K562 (cell line): Measurements from ENCODE around the gene SLC18A3.

Experiments used
- BCL6 ChIP-seq: fragments of 250-450 bp; sonication (Bioruptor Pico); IDR thresholded peaks from 2 replicates; pipeline ENCODE4 v1.4.0; 2020
- BRD4 ChIP-seq: fragments of 200-600 bp; sonication (generic); IDR thresholded peaks from 2 replicates; pipeline ENCODE4 v1.6.1; 2017; ENCODE audit warnings: inconsistent platforms
- CBX5 ChIP-seq: IDR thresholded peaks from 2 replicates; pipeline ENCODE4 v1.6.1; 2014; ENCODE audit warnings: low read depth, borderline replicate concordance
- GABPB1 ChIP-seq: sonication (generic); formaldehyde crosslinking; IDR thresholded peaks from 2 replicates; pipeline ENCODE4 v1.8.0; 2022; ENCODE audit warnings: mild to moderate bottlenecking, missing genetic modification reagents
- MTA2 ChIP-seq: fragments of 450-650 bp; IDR thresholded peaks from 2 replicates; pipeline ENCODE4 v1.6.1; 2016; ENCODE audit warnings: low read depth
- POLR2A ChIP-seq: fragments of 450-650 bp; conservative IDR thresholded peaks from 2 replicates; pipeline ENCODE4 v1.6.1; 2016
- TAF1 ChIP-seq: IDR thresholded peaks from 2 replicates; pipeline ENCODE4 v1.6.1; 2011; ENCODE audit warnings: mild to moderate bottlenecking, low read length, moderate library complexity; ENCODE audit not compliant: insufficient read depth, control insufficient read depth, severe bottlenecking; ENCODE audit errors: extremely low read depth
- ZNF165 ChIP-seq: fragments of 250-450 bp; sonication (Bioruptor Pico); IDR thresholded peaks from 2 replicates; pipeline ENCODE4 v1.4.0; 2020; ENCODE audit warnings: borderline replicate concordance
- ZNF644 ChIP-seq: fragments of 200-800 bp; sonication (Bioruptor generic); IDR thresholded peaks from 2 replicates; pipeline ENCODE4 v1.6.1; 2016; ENCODE audit warnings: low read depth, missing genetic modification characterization, missing compliant biosample characterization
- TF ChIP-seq, protein P1 (sequence below): fragments of 200-600 bp; sonication (generic); IDR thresholded peaks from one replicate; pipeline ENCODE4 v1.6.1; 2012; ENCODE audit warnings: mild to moderate bottlenecking, low read depth, low read length, inconsistent platforms
- TF ChIP-seq, protein P2 (sequence below): sonication (generic); formaldehyde crosslinking; IDR thresholded peaks from 2 replicates; pipeline ENCODE4 v1.8.0; 2022; ENCODE audit warnings: mild to moderate bottlenecking, missing genetic modification reagents, borderline replicate concordance

DNA sequence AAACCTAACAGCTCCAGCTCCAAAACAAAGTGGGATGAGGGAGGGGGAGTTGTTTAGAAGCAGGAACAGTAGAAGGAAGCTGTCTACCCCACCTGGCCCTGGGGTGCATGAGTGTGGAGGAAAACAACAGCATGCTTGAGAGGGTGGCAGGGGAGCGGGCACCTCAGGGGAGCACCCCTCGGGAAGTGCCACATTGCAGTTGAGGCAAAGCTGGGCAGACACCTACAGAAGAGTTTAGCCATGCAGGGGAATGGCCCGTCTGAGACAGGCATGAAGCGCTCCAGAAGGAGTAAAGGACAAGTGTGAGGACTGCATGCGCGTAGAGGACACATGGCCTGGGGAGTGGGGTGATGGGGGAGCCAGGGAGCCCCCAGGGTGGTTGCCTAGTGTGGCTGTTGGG is 21.9 kb downstream of the SLC18A3 start:
- TF ChIP-seq, protein P1, sequence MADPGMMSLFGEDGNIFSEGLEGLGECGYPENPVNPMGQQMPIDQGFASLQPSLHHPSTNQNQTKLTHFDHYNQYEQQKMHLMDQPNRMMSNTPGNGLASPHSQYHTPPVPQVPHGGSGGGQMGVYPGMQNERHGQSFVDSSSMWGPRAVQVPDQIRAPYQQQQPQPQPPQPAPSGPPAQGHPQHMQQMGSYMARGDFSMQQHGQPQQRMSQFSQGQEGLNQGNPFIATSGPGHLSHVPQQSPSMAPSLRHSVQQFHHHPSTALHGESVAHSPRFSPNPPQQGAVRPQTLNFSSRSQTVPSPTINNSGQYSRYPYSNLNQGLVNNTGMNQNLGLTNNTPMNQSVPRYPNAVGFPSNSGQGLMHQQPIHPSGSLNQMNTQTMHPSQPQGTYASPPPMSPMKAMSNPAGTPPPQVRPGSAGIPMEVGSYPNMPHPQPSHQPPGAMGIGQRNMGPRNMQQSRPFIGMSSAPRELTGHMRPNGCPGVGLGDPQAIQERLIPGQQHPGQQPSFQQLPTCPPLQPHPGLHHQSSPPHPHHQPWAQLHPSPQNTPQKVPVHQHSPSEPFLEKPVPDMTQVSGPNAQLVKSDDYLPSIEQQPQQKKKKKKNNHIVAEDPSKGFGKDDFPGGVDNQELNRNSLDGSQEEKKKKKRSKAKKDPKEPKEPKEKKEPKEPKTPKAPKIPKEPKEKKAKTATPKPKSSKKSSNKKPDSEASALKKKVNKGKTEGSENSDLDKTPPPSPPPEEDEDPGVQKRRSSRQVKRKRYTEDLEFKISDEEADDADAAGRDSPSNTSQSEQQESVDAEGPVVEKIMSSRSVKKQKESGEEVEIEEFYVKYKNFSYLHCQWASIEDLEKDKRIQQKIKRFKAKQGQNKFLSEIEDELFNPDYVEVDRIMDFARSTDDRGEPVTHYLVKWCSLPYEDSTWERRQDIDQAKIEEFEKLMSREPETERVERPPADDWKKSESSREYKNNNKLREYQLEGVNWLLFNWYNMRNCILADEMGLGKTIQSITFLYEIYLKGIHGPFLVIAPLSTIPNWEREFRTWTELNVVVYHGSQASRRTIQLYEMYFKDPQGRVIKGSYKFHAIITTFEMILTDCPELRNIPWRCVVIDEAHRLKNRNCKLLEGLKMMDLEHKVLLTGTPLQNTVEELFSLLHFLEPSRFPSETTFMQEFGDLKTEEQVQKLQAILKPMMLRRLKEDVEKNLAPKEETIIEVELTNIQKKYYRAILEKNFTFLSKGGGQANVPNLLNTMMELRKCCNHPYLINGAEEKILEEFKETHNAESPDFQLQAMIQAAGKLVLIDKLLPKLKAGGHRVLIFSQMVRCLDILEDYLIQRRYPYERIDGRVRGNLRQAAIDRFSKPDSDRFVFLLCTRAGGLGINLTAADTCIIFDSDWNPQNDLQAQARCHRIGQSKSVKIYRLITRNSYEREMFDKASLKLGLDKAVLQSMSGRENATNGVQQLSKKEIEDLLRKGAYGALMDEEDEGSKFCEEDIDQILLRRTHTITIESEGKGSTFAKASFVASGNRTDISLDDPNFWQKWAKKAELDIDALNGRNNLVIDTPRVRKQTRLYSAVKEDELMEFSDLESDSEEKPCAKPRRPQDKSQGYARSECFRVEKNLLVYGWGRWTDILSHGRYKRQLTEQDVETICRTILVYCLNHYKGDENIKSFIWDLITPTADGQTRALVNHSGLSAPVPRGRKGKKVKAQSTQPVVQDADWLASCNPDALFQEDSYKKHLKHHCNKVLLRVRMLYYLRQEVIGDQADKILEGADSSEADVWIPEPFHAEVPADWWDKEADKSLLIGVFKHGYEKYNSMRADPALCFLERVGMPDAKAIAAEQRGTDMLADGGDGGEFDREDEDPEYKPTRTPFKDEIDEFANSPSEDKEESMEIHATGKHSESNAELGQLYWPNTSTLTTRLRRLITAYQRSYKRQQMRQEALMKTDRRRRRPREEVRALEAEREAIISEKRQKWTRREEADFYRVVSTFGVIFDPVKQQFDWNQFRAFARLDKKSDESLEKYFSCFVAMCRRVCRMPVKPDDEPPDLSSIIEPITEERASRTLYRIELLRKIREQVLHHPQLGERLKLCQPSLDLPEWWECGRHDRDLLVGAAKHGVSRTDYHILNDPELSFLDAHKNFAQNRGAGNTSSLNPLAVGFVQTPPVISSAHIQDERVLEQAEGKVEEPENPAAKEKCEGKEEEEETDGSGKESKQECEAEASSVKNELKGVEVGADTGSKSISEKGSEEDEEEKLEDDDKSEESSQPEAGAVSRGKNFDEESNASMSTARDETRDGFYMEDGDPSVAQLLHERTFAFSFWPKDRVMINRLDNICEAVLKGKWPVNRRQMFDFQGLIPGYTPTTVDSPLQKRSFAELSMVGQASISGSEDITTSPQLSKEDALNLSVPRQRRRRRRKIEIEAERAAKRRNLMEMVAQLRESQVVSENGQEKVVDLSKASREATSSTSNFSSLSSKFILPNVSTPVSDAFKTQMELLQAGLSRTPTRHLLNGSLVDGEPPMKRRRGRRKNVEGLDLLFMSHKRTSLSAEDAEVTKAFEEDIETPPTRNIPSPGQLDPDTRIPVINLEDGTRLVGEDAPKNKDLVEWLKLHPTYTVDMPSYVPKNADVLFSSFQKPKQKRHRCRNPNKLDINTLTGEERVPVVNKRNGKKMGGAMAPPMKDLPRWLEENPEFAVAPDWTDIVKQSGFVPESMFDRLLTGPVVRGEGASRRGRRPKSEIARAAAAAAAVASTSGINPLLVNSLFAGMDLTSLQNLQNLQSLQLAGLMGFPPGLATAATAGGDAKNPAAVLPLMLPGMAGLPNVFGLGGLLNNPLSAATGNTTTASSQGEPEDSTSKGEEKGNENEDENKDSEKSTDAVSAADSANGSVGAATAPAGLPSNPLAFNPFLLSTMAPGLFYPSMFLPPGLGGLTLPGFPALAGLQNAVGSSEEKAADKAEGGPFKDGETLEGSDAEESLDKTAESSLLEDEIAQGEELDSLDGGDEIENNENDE: no peak
- TF ChIP-seq GABPB1 (CRISPR knock-in tag) (no peak), TAF1 (no peak), ZNF165 (CRISPR knock-in tag) (no peak), CBX5 (no peak), POLR2A (no peak), BRD4 (no peak), BCL6 (no peak), ZNF644 (no peak), MTA2 (no peak)
- TF ChIP-seq, protein P2, sequence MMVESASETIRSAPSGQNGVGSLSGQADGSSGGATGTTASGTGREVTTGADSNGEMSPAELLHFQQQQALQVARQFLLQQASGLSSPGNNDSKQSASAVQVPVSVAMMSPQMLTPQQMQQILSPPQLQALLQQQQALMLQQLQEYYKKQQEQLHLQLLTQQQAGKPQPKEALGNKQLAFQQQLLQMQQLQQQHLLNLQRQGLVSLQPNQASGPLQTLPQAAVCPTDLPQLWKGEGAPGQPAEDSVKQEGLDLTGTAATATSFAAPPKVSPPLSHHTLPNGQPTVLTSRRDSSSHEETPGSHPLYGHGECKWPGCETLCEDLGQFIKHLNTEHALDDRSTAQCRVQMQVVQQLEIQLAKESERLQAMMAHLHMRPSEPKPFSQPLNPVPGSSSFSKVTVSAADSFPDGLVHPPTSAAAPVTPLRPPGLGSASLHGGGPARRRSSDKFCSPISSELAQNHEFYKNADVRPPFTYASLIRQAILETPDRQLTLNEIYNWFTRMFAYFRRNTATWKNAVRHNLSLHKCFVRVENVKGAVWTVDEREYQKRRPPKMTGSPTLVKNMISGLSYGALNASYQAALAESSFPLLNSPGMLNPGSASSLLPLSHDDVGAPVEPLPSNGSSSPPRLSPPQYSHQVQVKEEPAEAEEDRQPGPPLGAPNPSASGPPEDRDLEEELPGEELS (CRISPR knock-in tag): no peak
